HG02852 (cell line): ENCODE data around the gene DLG2.
"Not testable (repeated sequence)": the region's sequence is repeated elsewhere in the genome, so short reads cannot be mapped to it uniquely, and the experiment has no call there.

Experiments used
- ATAC-seq: cut with Tn5 transposase; IDR thresholded peaks from one replicate; pipeline ENCODE4 v1.9.1; 2021; ENCODE audit warnings: mild to moderate bottlenecking, moderate library complexity; ENCODE audit not compliant: unreplicated experiment

Gene DLG2

DNA sequence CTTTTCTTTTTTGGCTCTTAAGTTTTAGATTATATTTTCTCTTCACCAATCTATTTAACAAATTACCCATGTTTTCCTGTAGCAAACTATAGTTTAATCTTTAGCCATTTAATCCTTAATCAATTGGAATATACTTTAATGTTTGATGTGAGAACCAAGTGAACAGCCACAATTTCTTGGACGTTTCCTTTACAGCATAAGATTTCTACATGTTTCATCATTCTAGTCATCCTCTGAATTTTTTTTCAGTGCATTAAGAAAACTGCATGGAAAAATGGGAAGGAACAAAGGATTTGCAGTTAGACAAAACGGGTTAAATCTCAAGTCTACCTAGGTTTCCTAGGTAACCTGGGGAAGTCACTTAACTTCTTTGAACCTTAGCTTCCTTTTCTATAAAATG, 1833.8 kb downstream of the DLG2 start:
- no peak for ATAC-seq

DNA sequence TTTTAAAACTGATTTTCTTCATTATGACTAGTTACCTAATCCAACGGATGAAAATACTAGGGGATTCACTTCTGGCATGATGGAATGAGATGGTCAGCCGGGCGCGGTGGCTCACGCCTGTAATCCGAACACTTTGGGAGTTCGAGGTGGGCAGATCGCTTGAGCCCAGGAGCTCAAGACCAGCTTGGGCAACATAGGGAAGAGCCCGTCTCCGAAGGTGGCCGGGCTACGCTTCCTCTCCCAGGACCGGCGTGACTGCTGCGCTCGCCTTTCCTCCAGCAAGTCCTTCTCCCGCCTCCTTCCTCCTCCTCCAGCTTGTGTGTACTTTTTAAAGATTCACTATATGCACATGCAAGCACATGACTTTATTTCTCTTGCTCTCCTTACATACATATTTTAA, 1835.6 kb downstream of the DLG2 start:
- no peak for ATAC-seq

DNA sequence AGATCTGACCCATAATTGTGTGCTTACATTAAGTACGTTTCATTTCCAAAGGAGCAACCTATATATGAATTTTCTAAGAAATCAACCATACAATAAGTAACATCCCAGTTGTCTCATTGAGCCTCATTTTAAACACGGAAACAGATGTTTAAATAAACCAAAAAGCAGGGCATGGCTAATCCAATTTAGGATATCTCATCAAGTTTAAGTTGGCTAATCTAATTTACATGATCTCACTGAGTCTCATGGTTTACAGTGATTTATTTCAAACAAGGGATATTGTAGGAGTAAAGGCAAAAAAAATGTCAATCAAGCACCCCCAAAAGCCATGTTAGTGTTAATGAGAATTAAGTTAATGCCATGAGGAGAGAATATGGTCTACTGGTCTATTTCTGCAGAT, 1841.2 kb downstream of the DLG2 start:
- no peak for ATAC-seq

DNA sequence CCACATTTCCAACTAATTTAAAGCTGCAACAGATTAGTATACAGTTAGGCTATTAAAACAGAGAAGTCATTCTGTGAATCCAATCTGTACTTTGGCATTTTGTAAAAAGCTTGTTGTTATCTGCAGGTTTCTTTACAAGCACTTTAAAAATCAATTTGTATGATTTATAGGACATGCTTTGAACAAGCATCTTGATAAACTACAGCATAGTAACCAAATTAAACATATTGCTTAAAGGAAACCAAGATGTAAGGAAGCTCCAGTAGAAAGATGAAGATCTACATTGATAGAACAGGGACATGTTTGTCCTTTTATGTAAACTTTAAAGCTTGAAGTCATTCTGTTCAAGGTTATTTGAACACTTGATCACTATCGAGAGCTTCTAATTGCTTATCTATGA, 1842.7 kb downstream of the DLG2 start:
- no peak for ATAC-seq

DNA sequence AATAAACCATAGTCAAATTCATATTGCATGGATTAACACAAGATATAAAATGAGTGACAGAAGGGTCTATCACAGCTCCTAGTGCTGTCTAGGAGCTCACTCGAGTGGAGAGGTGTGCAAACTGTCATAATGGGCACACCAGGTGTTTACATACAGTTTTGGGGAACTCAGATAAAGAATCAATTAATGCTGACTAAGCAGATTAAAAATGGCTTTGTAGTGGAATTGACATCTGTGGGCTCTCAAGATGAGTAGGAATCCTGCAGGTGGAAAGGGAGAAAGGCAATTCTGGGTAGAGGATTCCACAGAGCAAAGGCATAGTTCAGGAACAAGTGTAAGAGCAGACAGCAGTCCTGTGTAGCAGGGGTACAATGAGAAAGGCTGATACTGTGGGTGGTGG, 1844.8 kb downstream of the DLG2 start:
- no peak for ATAC-seq

DNA sequence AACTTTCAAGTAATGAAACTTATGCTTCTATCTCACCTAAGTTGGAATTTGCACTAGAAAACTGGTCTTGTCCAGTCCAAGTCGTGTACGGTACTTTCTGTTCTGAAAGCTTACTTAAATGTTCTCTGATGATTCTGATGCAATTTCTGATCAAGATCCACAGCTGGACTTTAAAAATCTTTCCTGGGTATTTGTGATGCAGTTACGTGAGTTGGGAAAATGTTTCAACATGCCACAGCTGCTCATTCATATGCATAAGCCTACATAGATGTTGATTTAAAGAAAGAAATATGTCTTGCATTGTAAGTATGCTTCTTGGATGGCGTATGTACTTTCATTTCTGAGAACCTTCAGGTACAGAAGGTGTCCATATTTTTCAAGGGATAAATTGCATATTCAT, 1847.3 kb downstream of the DLG2 start:
- no peak for ATAC-seq

DNA sequence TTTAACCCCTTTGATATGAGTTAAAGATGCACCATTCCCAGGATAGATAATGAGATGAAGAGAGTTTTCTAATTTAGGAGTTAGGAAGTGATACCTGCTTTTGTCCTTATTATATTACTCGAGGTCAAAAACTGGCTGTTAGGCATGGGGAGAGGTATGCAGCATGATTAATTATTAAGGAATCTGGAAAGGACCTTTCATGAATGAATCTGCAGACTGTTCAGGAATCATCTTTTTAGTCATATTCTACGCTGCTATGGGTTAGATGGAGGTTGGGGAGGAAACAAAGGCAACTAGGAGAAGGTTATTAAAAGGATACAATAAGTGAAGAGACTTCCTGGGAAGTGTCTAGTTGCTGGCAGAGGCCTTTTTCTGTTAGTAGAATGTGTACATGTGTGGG, 1848.5 kb downstream of the DLG2 start:
- ATAC-seq, result no peak

DNA sequence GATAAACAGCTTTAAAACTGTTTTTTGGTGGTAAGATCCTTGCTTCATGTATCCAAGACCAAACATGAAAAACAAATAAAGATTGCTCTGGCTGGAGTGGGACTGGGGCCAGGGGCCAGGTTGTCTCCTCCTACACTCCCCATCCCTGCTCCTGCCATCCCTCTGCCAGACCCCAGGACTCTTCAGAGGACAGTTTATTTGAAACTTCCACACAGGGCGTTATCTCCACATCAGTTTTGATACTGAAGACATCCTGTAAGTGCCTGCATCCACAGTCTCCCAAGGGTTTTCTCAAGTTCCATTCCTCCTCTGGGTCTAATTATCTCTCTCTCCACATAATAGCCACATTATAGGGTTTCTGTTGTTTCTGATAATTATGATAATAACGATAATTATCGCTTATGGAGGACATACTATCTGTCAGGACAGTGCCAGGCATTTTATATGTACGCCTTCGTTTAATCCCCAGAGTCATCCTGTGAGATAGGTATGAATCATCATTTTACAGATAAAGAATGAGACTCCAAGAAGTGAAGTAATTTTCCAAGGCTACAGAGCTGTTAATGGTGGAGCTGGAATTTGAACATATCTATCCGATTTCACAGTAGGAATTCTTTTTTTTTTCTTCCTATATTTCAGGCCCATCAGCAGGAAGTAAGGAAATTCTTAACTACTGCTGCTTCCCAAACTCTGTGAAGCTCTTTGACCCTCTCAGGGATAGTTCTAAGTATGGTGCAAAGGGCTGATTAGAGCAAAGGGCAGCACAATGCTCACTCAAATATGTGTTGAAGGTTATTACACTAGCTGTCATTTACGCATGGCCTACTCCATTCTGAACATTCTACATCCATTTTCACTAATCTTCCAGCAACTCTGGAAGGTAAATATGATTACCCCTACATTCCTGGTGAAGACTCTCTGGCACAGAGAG, 1852.9 kb downstream of the DLG2 start:
- no peak for ATAC-seq

DNA sequence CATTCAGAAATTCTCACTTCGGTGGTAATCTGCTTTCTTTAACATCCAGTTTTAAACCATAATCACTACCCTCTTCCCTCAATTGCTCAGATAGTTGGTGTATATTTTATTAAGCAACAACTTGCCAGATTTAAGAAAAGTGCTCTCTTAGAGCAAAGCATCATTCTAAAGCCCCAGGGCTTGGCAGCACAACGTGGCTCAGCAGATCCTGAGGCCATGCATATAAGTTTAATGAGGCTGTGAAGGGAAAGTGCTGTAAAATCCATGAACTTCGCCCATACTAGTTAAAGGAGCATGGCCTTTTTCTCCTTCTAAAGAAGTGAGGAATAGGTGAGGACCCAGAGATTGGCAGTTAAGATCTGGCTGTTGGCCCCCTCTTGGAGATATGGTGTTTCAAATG, 1858.7 kb downstream of the DLG2 start:
- ATAC-seq, result no peak

DNA sequence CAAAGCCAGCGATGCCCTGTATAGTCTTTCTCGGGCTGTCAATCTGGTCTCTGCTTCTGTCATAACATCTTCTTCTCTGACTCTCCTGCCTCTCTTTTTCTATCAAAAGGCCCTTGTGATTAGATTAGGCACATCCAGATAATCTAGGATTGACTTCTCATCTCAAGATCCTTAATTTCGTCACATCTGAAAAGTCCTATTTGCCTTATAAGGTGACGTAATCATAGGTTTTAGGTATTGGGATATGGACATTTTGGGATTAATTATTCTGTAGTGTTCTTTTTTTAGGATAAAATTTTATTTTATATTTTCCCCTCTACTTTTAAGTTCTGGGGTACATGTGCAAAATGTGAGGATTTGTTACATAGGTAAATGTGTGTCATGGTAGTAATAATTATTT, 1860.2 kb downstream of the DLG2 start:
- ATAC-seq, result no peak

DNA sequence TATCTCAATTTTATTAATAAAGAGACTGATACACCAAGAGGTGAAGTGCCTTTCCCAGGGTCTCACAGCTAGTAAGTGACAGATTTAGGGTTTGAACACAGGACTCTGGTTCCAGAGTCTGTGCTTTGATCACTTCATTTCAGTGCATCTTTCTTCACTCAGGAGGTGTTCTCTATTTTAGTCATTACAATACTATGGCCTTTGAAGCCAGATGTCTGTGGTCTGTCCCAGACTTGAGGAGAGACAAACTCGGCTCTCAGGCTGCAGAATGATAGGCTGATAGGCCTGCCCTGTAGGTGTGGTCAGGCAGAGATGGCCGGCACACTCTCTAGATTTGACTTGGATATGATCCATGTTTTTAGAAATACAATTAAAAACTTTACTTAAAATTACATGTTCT, 1862.5 kb downstream of the DLG2 start:
- ATAC-seq, result peak; percentile 83

DNA sequence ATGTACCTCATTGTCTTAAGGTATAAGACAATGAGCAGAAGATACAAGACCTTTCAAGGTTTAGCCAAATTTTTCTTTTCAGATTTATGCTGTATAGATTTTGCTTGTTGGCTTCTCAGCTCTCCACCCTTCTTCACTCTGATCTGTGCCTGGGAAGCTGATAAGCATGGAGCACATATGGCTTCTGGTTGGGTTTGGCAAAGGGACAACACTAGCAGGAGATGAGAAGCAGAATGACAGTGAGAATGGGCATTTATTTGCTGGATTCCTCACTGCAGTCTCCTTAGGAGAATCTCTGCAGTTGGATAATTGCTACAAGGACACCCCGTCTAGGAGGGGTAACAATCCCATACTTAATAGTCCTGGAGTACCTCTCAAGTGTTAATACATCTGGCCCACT, 1866.2 kb downstream of the DLG2 start:
- ATAC-seq, result no peak

DNA sequence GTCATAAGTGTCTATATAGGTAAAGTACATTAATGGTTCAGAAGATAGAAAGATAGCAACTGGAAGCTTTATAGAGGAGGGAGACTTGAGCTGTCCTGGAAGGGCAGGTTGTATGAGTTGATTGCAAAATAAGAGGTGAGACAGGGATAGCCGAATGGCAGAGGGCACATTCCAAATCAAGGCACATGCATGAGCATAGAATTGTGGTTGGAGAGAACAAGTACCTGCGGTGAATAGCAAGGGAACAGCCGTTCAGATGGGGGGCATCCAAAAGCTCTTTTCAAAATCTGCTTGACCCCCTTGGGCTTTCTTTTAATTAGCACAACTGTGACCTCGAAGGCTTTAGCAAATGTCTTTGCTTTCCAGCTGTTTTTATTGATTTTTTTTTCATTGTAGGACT, 1868.0 kb downstream of the DLG2 start:
- no peak for ATAC-seq

DNA sequence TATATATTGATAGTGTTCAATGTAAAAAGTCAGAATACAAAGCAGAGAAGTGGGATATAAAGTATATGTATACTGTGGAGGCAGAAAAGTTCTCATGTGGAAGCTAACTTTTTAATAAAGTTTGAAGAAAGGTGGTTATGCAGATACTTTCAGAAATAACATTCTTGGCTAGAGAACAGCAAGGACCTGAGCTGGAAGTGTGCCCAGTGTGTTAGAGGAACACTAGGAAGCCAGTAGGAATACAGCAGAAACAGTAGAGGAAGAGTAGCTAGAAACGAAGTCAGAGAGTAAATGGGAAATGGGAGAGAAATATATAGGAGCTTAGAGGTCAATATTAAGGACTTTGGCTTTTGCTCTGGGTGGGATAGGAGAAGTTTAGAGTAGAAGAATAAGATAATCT, 1876.1 kb downstream of the DLG2 start:
- no peak for ATAC-seq

DNA sequence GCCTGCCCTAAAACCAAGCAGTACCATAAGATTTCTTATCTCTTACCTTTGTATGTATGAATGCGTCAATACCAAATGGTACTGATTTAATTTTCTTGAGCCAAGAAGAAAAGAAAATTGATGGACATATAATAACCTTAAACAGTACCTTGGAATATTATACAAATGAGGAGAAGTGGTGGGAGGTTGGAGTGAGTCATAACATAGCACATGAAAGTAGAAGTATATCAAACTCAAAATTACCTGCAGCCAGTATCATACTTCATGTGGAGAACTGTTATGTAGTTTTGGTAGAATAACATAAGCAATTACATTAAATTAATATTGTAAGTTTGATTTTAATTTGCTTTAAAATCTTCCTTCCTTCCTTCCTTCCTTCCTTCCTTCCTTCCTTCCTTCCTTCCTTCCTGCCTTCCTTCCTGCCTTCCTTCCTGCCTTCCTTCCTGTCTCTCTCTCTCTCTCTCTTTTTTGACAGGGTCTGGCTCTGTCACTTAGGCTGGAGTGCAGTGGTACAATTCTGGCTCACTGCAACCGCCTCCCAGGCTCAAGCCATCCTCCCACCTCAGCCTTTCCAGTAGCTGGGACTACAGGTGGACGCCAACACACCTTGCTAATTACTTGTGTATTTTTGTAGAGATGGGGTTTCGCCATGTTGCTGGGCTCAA, 1880.1 kb downstream of the DLG2 start:
- ATAC-seq, result no peak

DNA sequence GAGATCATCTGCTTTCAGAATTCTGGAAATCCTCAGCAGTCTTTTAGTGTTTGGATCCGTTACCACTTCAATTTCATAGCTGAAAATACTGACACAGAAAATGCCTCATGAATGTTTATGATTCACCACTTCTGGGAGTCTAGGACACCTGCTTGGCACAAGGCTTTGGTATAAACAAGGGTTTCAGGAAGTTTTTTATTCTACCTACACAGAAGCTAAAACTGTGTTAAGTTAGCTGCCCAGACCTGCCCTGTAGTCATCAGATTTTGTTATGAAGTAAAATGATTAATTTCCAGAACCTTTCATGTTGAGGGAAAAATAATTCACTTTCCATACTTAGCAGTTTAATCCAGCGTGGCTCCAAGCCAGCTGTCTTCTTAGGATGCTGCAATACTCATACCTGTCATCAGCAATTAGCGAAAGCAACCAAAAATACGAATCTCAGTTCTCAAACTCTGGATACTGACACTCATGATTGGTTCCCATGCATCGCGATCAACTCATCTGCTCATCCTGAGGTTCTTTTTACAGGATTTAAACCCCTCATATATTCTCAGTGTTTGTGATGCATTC, 1882.4 kb downstream of the DLG2 start:
- ATAC-seq, result no peak

DNA sequence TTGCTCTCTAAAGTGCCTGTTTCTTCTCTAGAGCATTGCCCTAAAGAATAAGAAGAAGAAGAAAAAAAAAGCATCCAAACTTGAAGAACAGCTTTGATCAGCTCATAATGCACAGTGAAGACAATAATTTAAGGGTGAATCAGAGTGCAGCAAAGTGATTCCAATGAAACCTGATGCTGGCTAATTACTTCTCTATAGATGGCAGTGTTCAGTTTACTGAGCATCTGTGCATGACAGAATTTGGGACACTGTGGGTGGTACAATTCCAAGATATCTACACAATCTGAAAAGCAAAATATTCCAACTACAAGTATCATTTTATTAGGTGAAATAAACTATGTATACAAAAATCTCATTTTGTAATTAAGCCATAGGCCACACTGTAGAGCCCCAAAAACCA, 1890.5 kb downstream of the DLG2 start:
- ATAC-seq, result no peak

DNA sequence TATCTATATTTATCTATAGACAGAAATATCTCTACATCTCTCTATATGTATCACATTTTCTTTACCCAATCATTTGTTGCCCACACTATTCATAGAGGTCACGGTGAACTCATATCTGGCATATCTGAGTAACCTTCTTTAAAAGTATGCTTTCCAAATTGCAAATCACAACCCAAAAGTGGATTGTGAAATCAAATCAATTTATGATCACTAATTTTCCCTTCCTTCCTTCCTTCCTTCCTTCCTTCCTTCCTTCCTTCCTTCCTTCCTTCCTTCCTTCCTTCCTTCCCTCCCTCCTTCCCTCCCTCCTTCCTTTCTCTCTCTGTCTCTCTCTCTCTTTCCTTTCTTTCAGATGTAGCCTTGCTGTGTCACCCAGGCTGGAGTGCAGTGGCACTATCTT, 1893.0 kb downstream of the DLG2 start:
- no peak for ATAC-seq

DNA sequence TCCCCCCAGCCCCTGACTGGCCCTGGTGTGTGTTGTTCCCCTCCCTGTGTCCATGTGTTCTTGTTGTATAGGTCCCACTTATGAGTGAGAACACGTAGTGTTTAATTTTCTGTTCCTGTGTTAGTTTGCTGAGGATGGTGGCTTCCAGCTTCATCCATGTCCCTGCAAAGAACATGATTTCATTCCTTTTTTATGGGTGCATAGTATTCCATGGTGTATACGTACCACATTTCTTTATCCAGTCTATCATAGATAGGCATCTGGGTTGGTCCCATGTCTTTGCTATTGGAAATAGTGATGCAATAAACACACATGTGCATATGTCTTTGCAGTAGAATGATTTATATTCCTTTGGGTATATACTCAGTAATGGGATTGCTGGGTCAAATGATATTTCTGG, 1895.9 kb downstream of the DLG2 start:
- ATAC-seq, result not testable (repeated sequence)

DNA sequence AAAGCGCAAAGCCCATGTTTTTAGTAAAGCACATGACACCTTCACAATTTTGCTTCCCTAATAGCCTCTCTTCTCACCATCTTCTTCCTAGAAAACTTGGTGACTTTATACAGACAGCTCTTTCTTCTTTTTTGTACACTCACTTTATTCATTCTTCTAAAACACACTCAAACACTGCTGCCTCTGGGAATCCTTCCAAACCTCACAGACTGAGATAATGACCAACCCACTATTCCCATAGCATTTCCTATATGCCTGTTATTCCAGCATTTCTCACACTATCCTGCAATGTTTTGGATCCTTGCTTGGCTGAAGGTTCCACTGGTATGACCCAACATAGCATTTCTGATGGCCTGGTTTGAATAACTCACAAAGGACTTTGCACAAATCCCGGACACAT, 1898.9 kb downstream of the DLG2 start:
- no peak for ATAC-seq

DNA sequence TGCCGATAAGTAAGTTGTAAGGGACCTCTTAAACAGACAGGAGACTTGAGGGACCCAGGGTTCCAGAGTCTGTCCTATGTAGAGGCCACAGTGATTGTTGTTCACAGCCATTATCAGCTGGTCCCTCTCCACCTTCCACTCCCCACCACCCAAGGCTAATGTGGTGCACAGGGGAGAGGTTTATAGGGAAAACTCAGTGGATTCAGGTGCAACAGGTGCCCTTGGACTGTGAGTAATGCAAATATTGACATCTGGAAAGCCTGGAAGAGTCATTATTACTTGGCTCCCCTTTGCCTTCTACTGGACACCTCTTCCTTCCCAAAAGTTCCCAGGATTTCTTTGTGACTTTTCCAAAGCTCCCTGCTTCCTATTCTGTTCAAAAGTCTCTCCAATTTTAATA, 1899.9 kb downstream of the DLG2 start:
- ATAC-seq, result no peak

DNA sequence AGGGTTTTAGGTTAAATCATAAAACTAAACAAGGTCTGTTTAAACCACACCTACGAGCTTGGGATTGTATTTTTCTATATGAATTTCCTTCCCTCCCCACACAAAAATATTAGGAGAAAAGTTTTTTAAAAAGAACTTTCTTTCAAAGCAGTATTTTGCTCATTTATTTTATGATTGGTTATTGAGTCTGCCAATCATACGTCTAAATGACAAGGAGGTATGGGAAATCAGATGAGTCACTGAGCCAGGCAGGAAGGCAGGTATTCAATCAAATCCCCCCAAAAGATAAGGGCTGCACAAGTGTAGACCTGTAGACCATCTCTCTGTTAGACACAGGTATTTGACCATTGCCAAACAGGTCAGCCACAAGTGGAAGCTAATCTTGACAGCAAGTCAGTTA, 1900.8 kb downstream of the DLG2 start:
- no peak for ATAC-seq
